GM19324 (cell line): ENCODE measurements around the gene IPP.
"Not testable (repeated sequence)": the region's sequence is repeated elsewhere in the genome, so short reads cannot be mapped to it uniquely, and the experiment has no call there.

Experiments
- ATAC-seq: cut with Tn5 transposase; IDR thresholded peaks from one replicate; pipeline ENCODE4 v1.9.1; 2021; ENCODE audit warnings: mild to moderate bottlenecking, moderate library complexity; ENCODE audit not compliant: unreplicated experiment, low FRiP score

The IPP gene

GRCh38 chr1:45746922-45747321, 3.5 kb downstream of the IPP start:
- ATAC-seq: no peak

DNA sequence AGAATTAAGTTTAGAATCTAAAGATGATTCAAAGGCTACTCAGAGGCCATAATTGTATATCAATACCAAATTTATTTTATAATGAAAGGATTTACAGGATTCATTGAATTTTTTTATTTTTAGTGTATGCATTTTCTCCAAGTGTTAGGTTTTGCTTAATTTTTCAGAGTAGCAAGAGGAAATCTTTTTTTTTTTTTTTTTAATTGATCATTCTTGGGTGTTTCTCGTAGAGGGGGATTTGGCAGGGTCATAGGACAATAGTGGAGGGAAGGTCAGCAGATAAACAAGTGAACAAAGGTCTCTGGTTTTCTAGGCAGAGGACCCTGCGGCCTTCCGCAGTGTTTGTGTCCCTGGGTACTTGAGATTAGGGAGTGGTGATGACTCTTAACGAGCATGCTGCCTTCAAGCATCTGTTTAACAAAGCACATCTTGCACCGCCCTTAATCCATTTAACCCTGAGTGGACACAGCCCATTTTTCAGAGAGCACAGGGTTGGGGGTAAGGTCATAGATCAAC, 10.8 kb downstream of the IPP start:
- ATAC-seq: not testable (repeated sequence)

DNA sequence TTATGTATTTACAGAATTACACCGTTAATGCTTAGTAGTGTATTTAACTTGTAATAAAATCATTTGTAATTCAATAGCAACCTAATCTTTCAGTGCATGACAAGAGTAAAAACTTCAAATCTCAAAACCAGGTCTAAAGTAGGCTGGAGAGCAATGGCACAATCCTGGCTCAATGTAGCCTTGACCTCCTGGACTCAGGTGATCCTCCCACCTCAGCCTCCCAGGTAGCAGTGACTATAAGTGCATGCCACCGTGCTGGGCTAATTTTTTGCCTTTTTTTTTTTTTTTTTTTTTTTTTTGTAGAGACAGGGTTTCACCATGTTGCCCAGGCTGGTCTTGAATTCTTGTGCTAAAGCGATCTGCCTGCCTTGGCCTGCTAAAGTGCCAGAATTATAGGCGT, 11.3 kb downstream of the IPP start:
- no peak for ATAC-seq

DNA sequence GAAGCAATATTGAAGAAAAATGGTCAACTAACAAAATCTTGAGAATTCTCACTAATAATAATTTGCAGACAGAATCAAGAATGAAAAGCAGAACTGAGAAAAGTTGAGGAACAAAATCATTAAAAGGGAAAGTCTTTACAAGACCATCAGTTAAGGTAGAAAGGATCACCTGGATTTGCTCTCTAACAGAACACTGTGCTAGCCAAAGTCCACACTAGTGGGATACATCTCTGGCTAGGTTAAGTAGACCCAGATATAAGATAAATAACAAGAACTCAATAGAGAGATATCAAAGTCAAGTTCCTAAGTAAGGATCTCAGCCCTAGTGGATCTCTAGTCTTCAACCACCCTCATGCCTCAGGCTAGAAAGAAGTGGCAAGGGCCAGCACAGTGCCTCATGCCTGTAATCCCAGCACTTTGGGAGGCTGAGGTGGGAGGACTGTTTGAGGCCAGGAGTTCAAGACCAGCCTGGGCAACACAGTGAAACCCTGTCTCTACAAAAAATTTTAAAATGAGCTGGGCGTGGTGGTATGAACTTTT, 19.6 kb downstream of the IPP start:
- ATAC-seq: no peak

DNA sequence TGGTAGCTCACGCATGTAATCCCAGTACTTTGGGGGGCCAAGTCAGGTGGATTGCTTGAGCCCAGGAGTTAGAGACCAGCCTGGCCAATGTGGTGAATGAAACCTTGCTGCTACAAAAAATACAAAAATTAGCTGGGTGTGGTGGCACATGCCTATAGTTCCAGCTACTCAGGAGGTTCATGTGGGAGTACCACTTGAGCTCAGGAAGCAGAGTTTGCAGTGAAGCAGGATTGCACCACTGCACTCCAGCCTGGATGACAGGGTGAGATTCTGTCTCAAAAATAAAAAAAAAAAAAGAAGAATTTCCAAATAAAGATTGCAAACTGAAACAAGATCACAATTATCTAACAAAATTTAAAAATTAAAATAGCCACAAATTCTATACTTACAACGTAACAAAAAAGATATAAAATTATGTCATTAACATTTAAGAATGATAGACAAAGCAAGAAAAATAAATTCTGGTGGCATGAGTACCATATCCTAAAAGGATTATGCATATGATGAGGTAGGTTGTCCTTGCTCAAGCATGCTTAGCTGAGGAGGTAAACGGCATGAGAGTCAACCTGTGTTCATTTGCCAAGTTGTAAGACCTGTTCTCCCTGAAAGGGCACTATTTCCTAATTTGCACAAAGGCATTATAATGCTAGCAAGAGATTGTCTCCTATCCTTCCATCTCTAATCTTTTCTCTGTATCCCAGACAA, 20.2 kb downstream of the IPP start:
- ATAC-seq: no peak

DNA sequence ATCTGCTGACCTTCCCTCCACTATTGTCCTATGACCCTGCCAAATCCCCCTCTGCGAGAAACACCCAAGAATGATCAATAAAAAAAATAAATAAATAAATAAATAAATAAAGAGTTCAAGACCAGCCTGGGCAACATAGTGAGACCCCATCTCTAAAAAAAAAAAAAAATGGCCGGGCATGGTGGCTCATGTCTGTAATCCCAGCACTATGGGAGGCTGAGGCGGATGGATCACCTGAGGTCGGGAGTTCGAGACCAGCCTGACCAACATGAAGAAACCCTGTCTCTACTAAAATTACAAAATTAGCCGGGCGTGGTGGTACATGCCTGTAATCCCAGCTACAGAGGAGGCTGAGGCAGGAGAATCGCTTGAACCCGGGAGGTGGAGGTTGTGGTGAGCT, 24.4 kb downstream of the IPP start:
- ATAC-seq: not testable (repeated sequence)

- no peak for ATAC-seq
Measured at GRCh38 chr1:45723248-45723930, 27.1 kb downstream of the IPP start.

- ATAC-seq: no peak
Measured at GRCh38 chr1:45722809-45723208, 27.6 kb downstream of the IPP start.

DNA sequence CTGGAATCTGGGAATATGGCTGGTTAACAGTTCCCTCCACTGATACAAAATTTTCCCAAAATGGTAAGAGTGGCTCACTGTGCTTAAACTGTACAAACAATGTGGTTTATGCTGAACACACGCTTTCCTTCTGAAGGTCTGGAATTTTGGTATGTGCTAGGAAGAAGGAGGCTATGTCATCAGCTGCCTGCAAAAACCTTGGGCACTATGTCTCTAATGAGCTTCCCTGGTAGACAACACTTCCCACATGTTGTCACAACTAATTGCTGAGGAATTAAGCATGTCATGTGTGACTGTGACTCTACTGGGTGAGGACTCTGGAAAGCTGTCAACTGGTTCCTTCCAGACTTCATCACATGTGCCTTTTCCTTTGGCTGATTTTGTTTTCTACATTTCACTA, 29.2 kb downstream of the IPP start:
- no peak for ATAC-seq

DNA sequence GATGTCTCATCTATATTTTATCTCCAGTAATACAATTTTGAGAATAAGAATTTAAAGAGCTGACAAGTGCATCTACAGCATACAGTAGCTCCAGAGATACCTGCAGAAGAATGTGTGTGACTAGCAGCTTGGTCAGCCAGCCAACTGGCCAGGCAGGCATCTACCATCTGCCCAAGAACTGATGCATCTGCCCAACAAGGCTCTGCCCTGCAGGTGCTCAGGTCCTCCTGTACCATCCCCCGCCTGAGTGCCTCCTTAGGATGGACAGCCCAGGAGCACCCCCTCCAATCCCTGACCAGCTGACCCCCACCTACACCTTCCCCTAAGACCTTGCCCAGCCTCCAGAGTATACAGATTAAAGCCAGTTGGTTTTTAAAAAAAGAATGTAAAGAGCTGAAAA, 32.2 kb downstream of the IPP start:
- ATAC-seq: no peak

GRCh38 chr1:45717386-45717785, 33.1 kb downstream of the IPP start:
- ATAC-seq: not testable (repeated sequence)

DNA sequence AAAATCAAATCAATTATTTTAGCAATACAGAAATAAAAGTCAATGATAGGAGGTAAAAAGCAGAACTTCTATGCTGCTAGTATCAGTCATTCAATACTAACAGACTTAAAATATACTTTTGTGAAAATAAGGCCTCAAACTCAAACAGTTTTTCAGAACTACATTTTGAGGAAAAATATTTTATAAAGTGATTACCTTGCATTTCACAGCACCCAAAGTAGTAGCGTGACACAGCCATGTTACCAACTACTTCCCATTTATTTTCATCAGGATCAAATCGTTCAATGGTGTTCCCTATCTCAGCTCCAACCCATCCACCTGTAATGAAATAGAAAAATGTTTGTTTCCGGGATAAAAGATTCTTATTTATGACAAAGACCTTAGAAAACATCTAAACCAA, 33.8 kb downstream of the IPP start:
- ATAC-seq: no peak

GRCh38 chr1:45713711-45714110, 36.7 kb downstream of the IPP start:
- no peak for ATAC-seq

- ATAC-seq: no peak
Measured at GRCh38 chr1:45704637-45705036, 45.8 kb downstream of the IPP start.

DNA sequence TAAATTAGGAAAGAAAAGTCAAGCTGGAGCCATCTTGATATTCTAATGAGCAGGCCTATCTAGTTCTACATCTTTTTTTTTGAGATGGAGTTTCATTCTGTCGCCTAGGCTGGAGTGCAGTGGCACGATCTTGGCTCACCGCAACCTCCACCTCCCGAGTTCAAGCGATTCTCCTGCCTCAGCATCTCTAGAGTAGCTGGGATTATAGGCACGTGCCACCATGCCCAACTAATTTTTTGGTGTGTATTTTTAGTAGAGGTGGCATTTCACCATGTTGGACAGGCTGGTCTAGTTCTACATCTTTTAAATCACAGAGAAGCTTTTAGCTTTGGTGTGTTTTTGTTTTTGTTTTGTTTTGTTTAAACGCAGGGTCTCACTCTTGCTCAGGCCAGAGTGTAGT, 55.6 kb downstream of the IPP start:
- no peak for ATAC-seq

- ATAC-seq: not testable (repeated sequence)
Measured at GRCh38 chr1:45693811-45694210, 56.6 kb downstream of the IPP start.

GRCh38 chr1:45687754-45688740, 62.4 kb downstream of the IPP start, which contains the start of gene TMEM69:
TSS of gene TMEM69 (plus strand) at chr1:45688181. CDS start at chr1:45691069, 2,888 bp downstream.
- ATAC-seq: no peak

GRCh38 chr1:45687014-45687753, 63.3 kb downstream of the IPP start:
- peak; percentile 84 for ATAC-seq

GRCh38 chr1:45686288-45687013, 64.0 kb downstream of the IPP start, which contains the start of gene GPBP1L1:
TSS of gene GPBP1L1 (minus strand) at chr1:45686533. CDS start at chr1:45659087, 27,446 bp downstream.
- ATAC-seq: peak; percentile 71
